AG10803 (cell line): ENCODE measurements around the gene NID1.

Experiments
- DNase-seq: peaks from one replicate; pipeline ENCODE4 v3.0.0; 2010; ENCODE audit warnings: low read depth
- H3K4me3 ChIP-seq: 2 replicates; pipeline ENCODE4 v1.5.1; 2011; ENCODE audit warnings: mild to moderate bottlenecking, low read length, control low read depth
- CTCF ChIP-seq: conservative IDR thresholded peaks from 2 replicates; pipeline ENCODE4 v1.5.1; 2011; ENCODE audit warnings: mild to moderate bottlenecking, low read length, control low read depth, inconsistent platforms

Gene NID1

GRCh38 chr1:235950318-235950717, 114.6 kb downstream of the NID1 start:
- H3K4me3 ChIP-seq = no peak overlapping the region
- no peak for TF ChIP-seq CTCF
- no peak for DNase-seq

GRCh38 chr1:235948774-235949427, 116.0 kb downstream of the NID1 start:
- TF ChIP-seq CTCF = no peak
- H3K4me3 ChIP-seq = no peak overlapping the region
- no peak for DNase-seq

GRCh38 chr1:235947989-235948388, 116.9 kb downstream of the NID1 start:
- no peak overlapping the region for H3K4me3 ChIP-seq
- no peak for TF ChIP-seq CTCF
- DNase-seq = no peak

GRCh38 chr1:235946571-235946981, 118.3 kb downstream of the NID1 start:
- peak; percentile 41 for TF ChIP-seq CTCF
- DNase-seq = peak; percentile 73
- no peak overlapping the region for H3K4me3 ChIP-seq

- no peak for TF ChIP-seq CTCF
- H3K4me3 ChIP-seq = no peak overlapping the region
- no peak for DNase-seq
Measured at GRCh38 chr1:235945775-235946570, 118.9 kb downstream of the NID1 start.

- DNase-seq = peak; percentile 96
- no peak overlapping the region for H3K4me3 ChIP-seq
Measured at GRCh38 chr1:235943581-235944114, 121.2 kb downstream of the NID1 start.

More at GRCh38 chr1:235943581-235944114, 121.2 kb downstream of the NID1 start:
- TF ChIP-seq CTCF = no peak
